B cell (primary cell): ENCODE results near the gene KLK6.

ENCODE experiments used
- CTCF ChIP-seq: fragments of 200-600 bp; IDR thresholded peaks from one replicate; pipeline ENCODE4 v1.8.0; 2022; ENCODE audit warnings: antibody characterized with exemption, mild to moderate bottlenecking
- EZH2 ChIP-seq: IDR thresholded peaks from 2 replicates; pipeline ENCODE4 v1.6.1; 2012; ENCODE audit warnings: borderline replicate concordance, low read depth, mild to moderate bottlenecking, moderate library complexity, low read length; ENCODE audit not compliant: insufficient read depth, poor library complexity, severe bottlenecking

GRCh38 chr19:50978772-50979390, 9.5 kb upstream of the KLK6 start:
- TF ChIP-seq CTCF (no peak), EZH2 (no peak)
